Measurements from ENCODE around the gene LARGE1.

LARGE1 gene

GRCh38 chr22:33659448-33659847 lies 260.8 kb downstream of the LARGE1 start:
- H3K27ac ChIP-seq = no peak overlapping the region
- no peak for TF ChIP-seq ZFX (IDR thresholded peaks at IDR 0.05; ENCODE audit: borderline replicate concordance)

- TF ChIP-seq ZFX (IDR thresholded peaks at IDR 0.05; ENCODE audit: borderline replicate concordance) = no peak
- no peak for TF ChIP-seq CTCF (IDR thresholded peaks at IDR 0.05)
- no peak overlapping the region for H3K27ac ChIP-seq
Measured at GRCh38 chr22:33658775-33659174, 261.5 kb downstream of the LARGE1 start.

GRCh38 chr22:33657670-33658069 lies 262.6 kb downstream of the LARGE1 start:
- no peak overlapping the region for H3K27ac ChIP-seq
- TF ChIP-seq CTCF (IDR thresholded peaks at IDR 0.05) = no peak
- TF ChIP-seq ZFX (IDR thresholded peaks at IDR 0.05; ENCODE audit: borderline replicate concordance) = no peak

- no peak for TF ChIP-seq CTCF (IDR thresholded peaks at IDR 0.05)
- TF ChIP-seq ZFX (IDR thresholded peaks at IDR 0.05; ENCODE audit: borderline replicate concordance) = no peak
- H3K27ac ChIP-seq = no peak overlapping the region
Measured at GRCh38 chr22:33656808-33657628, 263.3 kb downstream of the LARGE1 start.

GRCh38 chr22:33654173-33654895 lies 265.9 kb downstream of the LARGE1 start:
- H3K27ac ChIP-seq = no peak overlapping the region
- TF ChIP-seq ZFX (IDR thresholded peaks at IDR 0.05; ENCODE audit: borderline replicate concordance) = no peak
- TF ChIP-seq CTCF (IDR thresholded peaks at IDR 0.05) = no peak

- TF ChIP-seq ZFX (IDR thresholded peaks at IDR 0.05; ENCODE audit: borderline replicate concordance) (no peak), CTCF (IDR thresholded peaks at IDR 0.05) (no peak)
- H3K27ac ChIP-seq = no peak overlapping the region
Measured at GRCh38 chr22:33653532-33654063, 266.7 kb downstream of the LARGE1 start.

GRCh38 chr22:33652615-33653014 lies 267.7 kb downstream of the LARGE1 start:
- TF ChIP-seq ZFX (IDR thresholded peaks at IDR 0.05; ENCODE audit: borderline replicate concordance) (no peak), CTCF (IDR thresholded peaks at IDR 0.05) (no peak)
- H3K27ac ChIP-seq = no peak overlapping the region
